ENCODE measurements around the gene CERCAM.

The CERCAM gene

GRCh38 chr9:128448746-128449145 lies 28.1 kb downstream of the CERCAM start:
- in situ Hi-C loops (cut with MboI; ENCODE audit: low sequenced_read_pairs): no loop called here

GRCh38 chr9:128454991-128455390 lies 34.3 kb downstream of the CERCAM start:
- in situ Hi-C loops (cut with MboI; ENCODE audit: low sequenced_read_pairs): no loop called here

GRCh38 chr9:128455849-128456612 lies 35.4 kb downstream of the CERCAM start, which contains the start of gene ODF2:
TSS of gene ODF2 (plus strand) at chr9:128456006. CDS start at chr9:128456092, 86 bp downstream.
- in situ Hi-C loops (cut with MboI; ENCODE audit: low sequenced_read_pairs): no loop called here

- in situ Hi-C loops (cut with MboI; ENCODE audit: low sequenced_read_pairs): no loop called here
Measured at GRCh38 chr9:128456613-128457061, 36.0 kb downstream of the CERCAM start.

DNA sequence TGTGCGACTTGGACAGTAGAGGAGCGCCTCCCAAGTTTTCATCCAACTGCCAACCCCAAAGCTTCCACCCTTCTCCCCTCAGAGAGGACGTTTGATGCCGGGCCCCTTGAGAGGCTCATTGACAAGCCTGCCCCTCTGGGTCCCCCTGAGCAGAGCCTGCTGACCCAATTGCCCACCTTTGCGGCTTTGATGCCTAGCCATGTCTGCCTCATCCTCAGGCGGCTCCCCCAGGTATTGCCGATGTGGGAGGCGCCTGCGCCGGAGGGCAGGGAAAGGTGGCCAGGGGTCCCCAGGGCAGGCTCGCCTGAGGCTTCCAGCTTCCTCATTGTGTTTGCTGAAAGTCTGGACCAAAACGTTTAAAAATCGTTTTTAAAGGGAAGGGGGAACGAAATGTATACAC lies 36.5 kb downstream of the CERCAM start:
- in situ Hi-C loops (cut with MboI; ENCODE audit: low sequenced_read_pairs): no loop called here

DNA sequence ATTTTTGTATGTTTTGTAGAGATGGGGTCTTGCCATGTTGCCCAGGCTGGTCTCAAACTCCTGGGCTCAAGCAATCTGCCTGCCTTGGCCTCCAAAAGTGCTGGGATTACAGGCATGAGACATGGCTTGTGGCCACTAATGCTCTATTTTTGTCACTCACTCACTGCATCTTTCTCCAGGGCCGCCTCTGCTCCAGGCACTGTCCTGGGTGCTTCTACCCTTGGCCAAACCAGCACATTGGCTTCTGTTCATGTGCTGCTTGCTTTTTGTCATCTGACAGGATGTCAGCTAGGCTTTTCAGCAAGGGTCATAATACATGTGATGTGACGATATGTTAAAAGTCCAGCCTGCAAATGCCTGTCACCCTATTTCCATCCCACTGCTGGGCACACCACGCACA lies 38.4 kb downstream of the CERCAM start:
- in situ Hi-C loops (cut with MboI; ENCODE audit: low sequenced_read_pairs): no loop called here

DNA sequence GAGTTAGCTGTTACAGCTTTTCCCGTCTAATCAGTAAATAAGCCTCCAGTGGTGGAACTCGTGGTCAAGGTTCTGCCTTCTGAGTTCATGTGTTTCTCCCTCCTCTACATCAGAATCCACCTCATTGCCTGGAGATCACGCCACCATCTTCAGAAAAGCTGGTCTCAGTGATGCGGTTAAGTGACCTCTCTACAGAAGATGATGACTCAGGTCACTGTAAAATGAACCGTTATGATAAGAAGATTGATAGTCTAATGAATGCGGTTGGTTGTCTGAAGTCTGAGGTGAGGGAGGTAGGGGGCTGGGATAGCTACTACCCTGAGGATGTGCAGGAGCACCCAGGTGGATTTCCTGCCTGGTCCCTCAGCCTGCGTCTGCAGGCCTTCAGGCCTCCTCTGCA lies 48.4 kb downstream of the CERCAM start:
- in situ Hi-C loops (cut with MboI; ENCODE audit: low sequenced_read_pairs): no loop called here

GRCh38 chr9:128470560-128470959 lies 49.9 kb downstream of the CERCAM start:
- in situ Hi-C loops (cut with MboI; ENCODE audit: low sequenced_read_pairs): no loop called here

- in situ Hi-C loops (cut with MboI; ENCODE audit: low sequenced_read_pairs): no loop called here
Measured at GRCh38 chr9:128473104-128473503, 52.4 kb downstream of the CERCAM start.

DNA sequence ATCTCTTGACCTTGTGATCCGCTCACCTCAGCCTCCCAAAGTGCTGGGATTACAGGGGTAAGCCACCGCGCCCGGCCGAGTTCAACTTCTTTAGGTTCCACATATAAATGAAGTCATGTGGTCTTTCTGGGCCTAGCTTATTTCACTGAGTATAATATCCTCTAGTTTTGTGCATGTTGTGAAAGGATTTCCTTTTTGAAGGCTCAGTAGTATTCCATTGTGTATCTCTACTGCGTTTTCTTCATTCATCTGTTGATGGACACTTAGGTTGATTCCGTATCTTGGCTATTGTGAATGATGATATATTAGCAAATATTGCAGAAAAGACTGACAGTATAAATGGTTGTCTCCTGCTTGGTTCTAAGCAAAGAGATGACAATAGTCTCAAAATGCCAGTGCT lies 55.2 kb downstream of the CERCAM start:
- in situ Hi-C loops (cut with MboI; ENCODE audit: low sequenced_read_pairs): no loop called here

GRCh38 chr9:128479262-128479661 lies 58.6 kb downstream of the CERCAM start:
- in situ Hi-C loops (cut with MboI; ENCODE audit: low sequenced_read_pairs): no loop called here

DNA sequence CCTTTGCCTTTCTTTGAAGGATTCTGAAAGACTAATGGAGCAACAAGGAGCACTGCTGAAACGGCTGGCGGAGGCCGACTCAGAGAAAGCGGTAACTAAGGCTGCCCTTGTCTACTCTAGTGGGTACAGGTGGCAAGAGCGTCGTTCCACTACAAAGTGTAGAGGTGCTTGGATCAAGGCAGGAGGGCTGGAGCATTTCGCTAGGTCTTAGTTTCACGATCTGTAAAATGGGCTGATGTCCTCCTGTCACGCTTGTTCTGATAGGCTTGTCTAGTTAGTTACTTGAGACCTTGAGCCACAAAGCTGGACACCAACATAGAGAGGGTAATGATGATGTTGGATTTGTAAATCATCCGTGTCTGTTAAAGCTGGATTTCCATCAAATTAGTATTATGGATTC lies 60.9 kb downstream of the CERCAM start:
- in situ Hi-C loops (cut with MboI; ENCODE audit: low sequenced_read_pairs): no loop called here

DNA sequence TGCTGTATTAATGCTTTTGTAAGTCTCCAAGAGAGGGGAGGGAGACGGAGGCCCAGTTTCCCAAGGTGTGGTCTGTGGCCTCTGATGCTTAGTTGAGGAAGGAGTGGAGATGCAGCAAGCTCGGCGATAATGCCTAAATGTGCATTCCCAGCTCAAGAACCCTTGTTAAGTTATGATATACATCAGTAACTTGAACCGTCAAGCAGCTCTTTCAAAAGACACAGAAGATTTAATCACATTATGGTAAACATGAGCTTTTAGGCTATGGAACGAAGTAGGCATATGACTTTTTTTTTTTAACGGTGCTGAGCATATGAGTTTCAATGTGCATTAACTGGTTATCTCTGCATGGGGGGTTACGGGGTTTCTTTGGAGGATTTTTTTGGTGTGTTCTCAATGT lies 61.5 kb downstream of the CERCAM start:
- in situ Hi-C loops (cut with MboI; ENCODE audit: low sequenced_read_pairs): no loop called here

GRCh38 chr9:128484686-128485413 lies 64.2 kb downstream of the CERCAM start:
- in situ Hi-C loops (cut with MboI; ENCODE audit: low sequenced_read_pairs): no loop called here

- in situ Hi-C loops (cut with MboI; ENCODE audit: low sequenced_read_pairs): no loop called here
Measured at GRCh38 chr9:128485414-128485855, 64.8 kb downstream of the CERCAM start.

- in situ Hi-C loops (cut with MboI; ENCODE audit: low sequenced_read_pairs): no loop called here
Measured at GRCh38 chr9:128486201-128486600, 65.5 kb downstream of the CERCAM start.

Data from HL-60/S4 treated with phorbol 12-myristate 13-acetate at 8.2 ng/mL for 4 days and 3 days (cell line).